ENCODE measurements around the gene MATR3. TPM values are rescaled to one million over a fixed set of nuclear protein-coding genes. Genes with fewer than 3 reads are reported as not detected.
A peak's percentile ranks its signal among the peaks of the same experiment; 100 is the strongest.

MATR3 gene
- polyA plus RNA-seq, 1 donor (not counting 4 experiments of a cell fraction or from before 2014, with no cell fraction given) = 122 TPM

DNA sequence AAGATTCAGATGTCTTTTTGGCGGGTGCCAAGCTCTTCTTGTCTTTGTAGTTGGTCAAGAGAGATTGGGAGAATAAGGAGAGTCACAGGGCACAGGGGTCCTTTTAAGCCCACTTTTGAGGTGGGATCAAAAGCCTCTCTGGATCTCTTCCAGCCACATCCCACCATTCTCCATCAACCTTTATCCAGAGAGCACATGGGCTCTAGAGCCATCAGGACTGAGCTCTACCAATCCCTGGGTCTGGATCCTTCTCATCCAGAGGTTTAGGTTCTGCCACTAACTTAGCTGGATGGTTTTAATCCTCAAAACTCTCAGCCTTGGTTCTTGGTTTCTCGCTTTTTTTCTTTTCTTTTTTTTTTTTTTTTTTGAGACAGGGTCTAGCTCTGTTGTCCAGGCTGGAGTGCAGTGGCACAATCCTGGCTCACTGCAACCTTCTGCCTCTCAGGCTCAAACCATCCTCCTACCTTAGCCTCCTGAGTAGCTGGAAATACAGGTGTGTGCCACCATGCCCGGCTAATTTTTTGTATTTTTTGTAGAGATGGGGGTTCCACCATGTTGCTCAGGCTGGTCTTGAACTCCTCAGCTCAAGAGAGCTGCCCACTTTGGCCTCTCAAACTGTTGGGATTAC, 44.6 kb upstream of the MATR3 start:
- H3K4me3 ChIP-seq (ENCODE audit: control insufficient read depth in 2 of 3, extremely low read depth in 1 of 3, insufficient read depth in 2 of 3, low read depth in 1 of 3, low read length in 3 of 3) = no peak overlapping the region
- dilution Hi-C loops (cut with MboI; ENCODE audit: extremely low pct_ligation_motif_present, low sequenced_read_pairs) = no loop called here
- H3K27ac ChIP-seq (ENCODE audit: control insufficient read depth, insufficient read depth, low read length) = no peak overlapping the region
- H3K36me3 ChIP-seq (ENCODE audit: control insufficient read depth in 2 of 2, extremely low read depth in 1 of 2, insufficient read depth in 2 of 2, low read length in 2 of 2) = no peaks in the 10 kb centered on the region
- no peaks in the 10 kb centered on the region for H3K27me3 ChIP-seq (ENCODE audit: control insufficient read depth, extremely low read depth, insufficient read depth, low read length)
- H3K9me3 ChIP-seq (ENCODE audit: control insufficient read depth, low read depth, low read length) = no peaks in the 10 kb centered on the region
- H4K20me1 ChIP-seq (ENCODE audit: control insufficient read depth, extremely low read depth, insufficient read depth, low read length) = no peaks in the 10 kb centered on the region
- H3K9me1 ChIP-seq (ENCODE audit: control insufficient read depth, extremely low read depth, insufficient read depth, low read length) = no peaks in the 10 kb centered on the region
- H2AFZ ChIP-seq (ENCODE audit: control insufficient read depth, low read length) = no peak overlapping the region
- DNase-seq (ENCODE audit: low read depth, low spot score) = no peak
- H3K9ac ChIP-seq (ENCODE audit: control insufficient read depth, extremely low read depth, insufficient read depth, low read length) = no peak overlapping the region
- TF ChIP-seq EZH2 (IDR thresholded peaks at IDR 0.05; ENCODE audit: low read length) = no peak
- TF ChIP-seq, protein P1, sequence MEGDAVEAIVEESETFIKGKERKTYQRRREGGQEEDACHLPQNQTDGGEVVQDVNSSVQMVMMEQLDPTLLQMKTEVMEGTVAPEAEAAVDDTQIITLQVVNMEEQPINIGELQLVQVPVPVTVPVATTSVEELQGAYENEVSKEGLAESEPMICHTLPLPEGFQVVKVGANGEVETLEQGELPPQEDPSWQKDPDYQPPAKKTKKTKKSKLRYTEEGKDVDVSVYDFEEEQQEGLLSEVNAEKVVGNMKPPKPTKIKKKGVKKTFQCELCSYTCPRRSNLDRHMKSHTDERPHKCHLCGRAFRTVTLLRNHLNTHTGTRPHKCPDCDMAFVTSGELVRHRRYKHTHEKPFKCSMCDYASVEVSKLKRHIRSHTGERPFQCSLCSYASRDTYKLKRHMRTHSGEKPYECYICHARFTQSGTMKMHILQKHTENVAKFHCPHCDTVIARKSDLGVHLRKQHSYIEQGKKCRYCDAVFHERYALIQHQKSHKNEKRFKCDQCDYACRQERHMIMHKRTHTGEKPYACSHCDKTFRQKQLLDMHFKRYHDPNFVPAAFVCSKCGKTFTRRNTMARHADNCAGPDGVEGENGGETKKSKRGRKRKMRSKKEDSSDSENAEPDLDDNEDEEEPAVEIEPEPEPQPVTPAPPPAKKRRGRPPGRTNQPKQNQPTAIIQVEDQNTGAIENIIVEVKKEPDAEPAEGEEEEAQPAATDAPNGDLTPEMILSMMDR (optimal IDR thresholded peaks at IDR 0.05 in 1 of 3, IDR thresholded peaks at IDR 0.05 in 1 of 3, conservative IDR thresholded peaks at IDR 0.05 in 1 of 3; ENCODE audit: extremely low read depth in 1 of 3, insufficient read depth in 2 of 3, low read length in 3 of 3) = no peak
- H3K4me1 ChIP-seq (ENCODE audit: control insufficient read depth, extremely low read depth, insufficient read depth, low read length) = peaks cover 12% of the 10 kb centered on the region
- no peak overlapping the region for H3K4me2 ChIP-seq (ENCODE audit: control insufficient read depth, extremely low read depth, insufficient read depth, low read depth, low read length)
- H3K79me2 ChIP-seq (ENCODE audit: control insufficient read depth, insufficient read depth, low read length) = no peaks in the 10 kb centered on the region
- FAIRE-seq = no peak

DNA sequence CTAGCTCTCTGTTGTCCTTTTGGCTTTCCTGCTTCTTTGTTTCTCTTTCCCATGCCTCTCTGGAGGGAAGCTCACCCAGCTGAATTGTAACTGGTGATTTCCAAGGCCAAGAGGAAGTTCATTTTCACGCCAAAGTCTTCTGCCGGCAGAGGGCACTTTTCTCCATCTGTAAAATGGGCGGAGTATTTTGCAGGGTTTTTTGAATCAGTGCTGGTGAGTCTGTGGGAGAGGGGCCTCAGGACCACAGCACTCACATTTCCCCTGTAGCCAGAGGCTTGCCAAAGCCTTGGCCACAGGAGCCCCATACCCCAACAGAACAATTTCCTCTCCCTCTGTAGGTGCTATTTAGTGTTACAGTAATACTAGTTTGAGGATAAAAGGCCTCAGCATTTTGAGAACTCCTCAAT, 42.3 kb upstream of the MATR3 start:
- H3K79me2 ChIP-seq (ENCODE audit: control insufficient read depth, insufficient read depth, low read length) = no peaks in the 10 kb centered on the region
- no peak overlapping the region for H3K27ac ChIP-seq (ENCODE audit: control insufficient read depth, insufficient read depth, low read length)
- H3K4me2 ChIP-seq (ENCODE audit: control insufficient read depth, extremely low read depth, insufficient read depth, low read depth, low read length) = no peak overlapping the region
- no peaks in the 10 kb centered on the region for H3K27me3 ChIP-seq (ENCODE audit: control insufficient read depth, extremely low read depth, insufficient read depth, low read length)
- peaks cover 5% of the 10 kb centered on the region for H3K4me1 ChIP-seq (ENCODE audit: control insufficient read depth, extremely low read depth, insufficient read depth, low read length)
- no peak for TF ChIP-seq EZH2 (IDR thresholded peaks at IDR 0.05; ENCODE audit: low read length)
- TF ChIP-seq, protein P1 (optimal IDR thresholded peaks at IDR 0.05 in 1 of 3, IDR thresholded peaks at IDR 0.05 in 1 of 3, conservative IDR thresholded peaks at IDR 0.05 in 1 of 3; ENCODE audit: extremely low read depth in 1 of 3, insufficient read depth in 2 of 3, low read length in 3 of 3) = peak; percentile 20 to 49 (median 30)
- H2AFZ ChIP-seq (ENCODE audit: control insufficient read depth, low read length) = no peak overlapping the region
- H4K20me1 ChIP-seq (ENCODE audit: control insufficient read depth, extremely low read depth, insufficient read depth, low read length) = no peaks in the 10 kb centered on the region
- H3K4me3 ChIP-seq (ENCODE audit: control insufficient read depth in 2 of 3, extremely low read depth in 1 of 3, insufficient read depth in 2 of 3, low read depth in 1 of 3, low read length in 3 of 3) = no peak overlapping the region
- DNase-seq (ENCODE audit: low read depth, low spot score) (no peak), FAIRE-seq (no peak)
- no peaks in the 10 kb centered on the region for H3K9me3 ChIP-seq (ENCODE audit: control insufficient read depth, low read depth, low read length)
- no peaks in the 10 kb centered on the region for H3K36me3 ChIP-seq (ENCODE audit: control insufficient read depth in 2 of 2, extremely low read depth in 1 of 2, insufficient read depth in 2 of 2, low read length in 2 of 2)
- no peaks in the 10 kb centered on the region for H3K9me1 ChIP-seq (ENCODE audit: control insufficient read depth, extremely low read depth, insufficient read depth, low read length)
- no peak overlapping the region for H3K9ac ChIP-seq (ENCODE audit: control insufficient read depth, extremely low read depth, insufficient read depth, low read length)
- dilution Hi-C loops (cut with MboI; ENCODE audit: extremely low pct_ligation_motif_present, low sequenced_read_pairs) = no loop called here
